ENCODE results near the gene PKM.

PKM gene

GRCh38 chr15:72199721-72200212 is 31.2 kb downstream of the PKM start:
- Histone ChIP-seq H3K27ac (replicated peaks) (no peak overlapping the region), H3K4me3 (replicated peaks; ENCODE audit: insufficient read depth, low read length) (no peak overlapping the region), H3K27me3 (ENCODE audit: insufficient read depth, poor library complexity, severe bottlenecking) (no peaks in the 10 kb centered on the region)
- TF ChIP-seq SPI1 (IDR thresholded peaks at IDR 0.05; ENCODE audit: borderline replicate concordance, low read depth): 0 out of 2 replicates have a peak, but pooled peaks have one; percentile 32
- peak; percentile 60 for TF ChIP-seq POLR2AphosphoS5 (IDR thresholded peaks at IDR 0.05; ENCODE audit: low read depth)
- TF ChIP-seq, protein P1, sequence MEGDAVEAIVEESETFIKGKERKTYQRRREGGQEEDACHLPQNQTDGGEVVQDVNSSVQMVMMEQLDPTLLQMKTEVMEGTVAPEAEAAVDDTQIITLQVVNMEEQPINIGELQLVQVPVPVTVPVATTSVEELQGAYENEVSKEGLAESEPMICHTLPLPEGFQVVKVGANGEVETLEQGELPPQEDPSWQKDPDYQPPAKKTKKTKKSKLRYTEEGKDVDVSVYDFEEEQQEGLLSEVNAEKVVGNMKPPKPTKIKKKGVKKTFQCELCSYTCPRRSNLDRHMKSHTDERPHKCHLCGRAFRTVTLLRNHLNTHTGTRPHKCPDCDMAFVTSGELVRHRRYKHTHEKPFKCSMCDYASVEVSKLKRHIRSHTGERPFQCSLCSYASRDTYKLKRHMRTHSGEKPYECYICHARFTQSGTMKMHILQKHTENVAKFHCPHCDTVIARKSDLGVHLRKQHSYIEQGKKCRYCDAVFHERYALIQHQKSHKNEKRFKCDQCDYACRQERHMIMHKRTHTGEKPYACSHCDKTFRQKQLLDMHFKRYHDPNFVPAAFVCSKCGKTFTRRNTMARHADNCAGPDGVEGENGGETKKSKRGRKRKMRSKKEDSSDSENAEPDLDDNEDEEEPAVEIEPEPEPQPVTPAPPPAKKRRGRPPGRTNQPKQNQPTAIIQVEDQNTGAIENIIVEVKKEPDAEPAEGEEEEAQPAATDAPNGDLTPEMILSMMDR (IDR thresholded peaks at IDR 0.05; ENCODE audit: insufficient read depth, low read length): peak; percentile 94
- no peak for TF ChIP-seq GABPA (IDR thresholded peaks at IDR 0.05; ENCODE audit: low read depth)
- peak; percentile 50 to 74 for DNase-seq (ENCODE audit: low read depth in 1 of 2, low spot score in 1 of 2)

DNA sequence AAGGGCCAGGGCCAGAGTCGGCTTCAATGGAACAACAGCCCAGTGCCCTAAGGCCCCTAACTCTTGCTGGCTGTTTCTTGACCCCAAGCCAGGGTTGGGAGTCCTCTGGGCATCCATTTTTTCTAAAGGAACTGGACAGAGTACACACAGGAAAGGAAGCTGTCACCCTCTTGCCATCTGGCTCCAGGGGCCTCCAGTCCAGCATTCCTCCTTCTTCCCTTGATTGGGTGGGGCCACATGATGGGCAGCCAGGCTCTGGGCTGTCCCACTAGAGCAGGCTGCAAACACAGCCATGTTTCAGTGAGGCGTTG is 31.8 kb downstream of the PKM start:
- Histone ChIP-seq H3K27ac (replicated peaks) (no peak overlapping the region), H3K4me3 (replicated peaks; ENCODE audit: insufficient read depth, low read length) (no peak overlapping the region), H3K27me3 (ENCODE audit: insufficient read depth, poor library complexity, severe bottlenecking) (no peaks in the 10 kb centered on the region)
- TF ChIP-seq SPI1 (IDR thresholded peaks at IDR 0.05; ENCODE audit: borderline replicate concordance, low read depth): no peak
- no peak for TF ChIP-seq REST (IDR thresholded peaks at IDR 0.05; ENCODE audit: insufficient replicate concordance, low read depth)
- TF ChIP-seq, protein P1 (IDR thresholded peaks at IDR 0.05; ENCODE audit: insufficient read depth, low read length): no peak
- no peak for TF ChIP-seq POLR2AphosphoS5 (IDR thresholded peaks at IDR 0.05; ENCODE audit: low read depth)
- no peak for TF ChIP-seq GABPA (IDR thresholded peaks at IDR 0.05; ENCODE audit: low read depth)
- peak in 1 of 2 experiments; percentile 8 for DNase-seq (ENCODE audit: low read depth in 1 of 2, low spot score in 1 of 2)

- peak in 1 of 2 experiments; percentile 3 for DNase-seq (ENCODE audit: low read depth in 1 of 2, low spot score in 1 of 2)
- H3K27me3 ChIP-seq (ENCODE audit: insufficient read depth, poor library complexity, severe bottlenecking): no peaks in the 10 kb centered on the region
- no peak overlapping the region for H3K4me3 ChIP-seq (replicated peaks; ENCODE audit: insufficient read depth, low read length)
- no peak overlapping the region for H3K27ac ChIP-seq (replicated peaks)
- TF ChIP-seq, protein P1 (IDR thresholded peaks at IDR 0.05; ENCODE audit: insufficient read depth, low read length): no peak
- TF ChIP-seq POLR2AphosphoS5 (IDR thresholded peaks at IDR 0.05; ENCODE audit: low read depth): peak; percentile 15; the same call in 1 of the 2 replicates
These were observed 32.4 kb downstream of the PKM start for GRCh38 chr15:72198356-72199204.

- TF ChIP-seq, protein P1 (IDR thresholded peaks at IDR 0.05; ENCODE audit: insufficient read depth, low read length): no peak
- TF ChIP-seq REST (IDR thresholded peaks at IDR 0.05; ENCODE audit: insufficient replicate concordance, low read depth) (no peak), SPI1 (IDR thresholded peaks at IDR 0.05; ENCODE audit: borderline replicate concordance, low read depth) (no peak), POLR2AphosphoS5 (IDR thresholded peaks at IDR 0.05; ENCODE audit: low read depth) (no peak; the same call in 1 of the 2 replicates), GABPA (IDR thresholded peaks at IDR 0.05; ENCODE audit: low read depth) (no peak)
These were observed 33.3 kb downstream of the PKM start, which contains the start of gene GRAMD2A for GRCh38 chr15:72197460-72198355. TSS of gene GRAMD2A (minus strand) at chr15:72197787.

More at GRCh38 chr15:72197460-72198355, 33.3 kb downstream of the PKM start, which contains the start of gene GRAMD2A:
- Histone ChIP-seq H3K27ac (replicated peaks) (no peak within 1 kb of the TSS), H3K4me3 (replicated peaks; ENCODE audit: insufficient read depth, low read length) (no peak within 1 kb of the TSS), H3K27me3 (ENCODE audit: insufficient read depth, poor library complexity, severe bottlenecking) (no peaks in the 10 kb centered on the region)
- no peak for DNase-seq (ENCODE audit: low read depth in 1 of 2, low spot score in 1 of 2)
